Body of pancreas (tissue), 4 donors: Measurements from ENCODE around the gene TOP2A. TPM values are rescaled to one million over a fixed set of nuclear protein-coding genes. Genes with fewer than 3 reads are reported as not detected.
A peak's percentile ranks its signal among the peaks of the same experiment; 100 is the strongest.

Experiments used
- ATAC-seq: fragments of 150-250 bp; one replicate; pipeline ENCODE4 v1.9.1; 2016
- DNase-seq, 4 donors: peaks; one replicate each; pipeline ENCODE4 v3.0.0-alpha.2; 2019
- H3K27ac ChIP-seq, 4 donors: fragments of 200-600 bp; sonication (generic); 1 replicate in 3 of 4; 2 replicates in 1 of 4; pipeline versions ENCODE4 v1.5.1 to v1.6.1; 2016 to 2019; ENCODE audit warnings: mild to moderate bottlenecking in 1 of 4, mixed read lengths in 1 of 4, moderate library complexity in 1 of 4
- H3K27me3 ChIP-seq, 2 donors: fragments of 200-600 bp; sonication (generic); one replicate each; pipeline ENCODE4 v1.6.0; 2016; ENCODE audit warnings: mild to moderate bottlenecking in 1 of 2
- H3K36me3 ChIP-seq, 2 donors: fragments of 200-600 bp; sonication (generic); replicated peaks in 1 of 2; 2 replicates each; pipeline ENCODE4 v1.5.1; 2016; ENCODE audit warnings: low read depth in 2 of 2; ENCODE audit not compliant: insufficient read depth in 1 of 2
- H3K4me1 ChIP-seq: fragments of 200-600 bp; sonication (generic); one replicate; pipeline ENCODE4 v1.6.0; 2016
- H3K4me3 ChIP-seq, 2 donors: fragments of 200-600 bp; sonication (generic); 1 replicate in 1 of 2; 2 replicates in 1 of 2; pipeline ENCODE4 v1.5.1; 2016 to 2019
- H3K9me3 ChIP-seq, 3 donors: fragments of 200-600 bp; sonication (generic); 1 replicate in 2 of 3; 2 replicates in 1 of 3; pipeline ENCODE4 v1.5.1; 2016
- CTCF ChIP-seq, 7 experiments: fragments of 450-650 bp in 4 of 7; fragments of 200-600 bp in 3 of 7; sonication (generic) in 3 of 7; IDR thresholded peaks; one replicate each; pipeline ENCODE4 v1.5.1; 2016 to 2019; ENCODE audit warnings: antibody characterized with exemption in 7 of 7
- POLR2A ChIP-seq, 3 donors: fragments of 450-650 bp; IDR thresholded peaks; one replicate each; pipeline ENCODE4 v1.6.1; 2016; ENCODE audit warnings: antibody characterized with exemption in 3 of 3, mild to moderate bottlenecking in 2 of 3
- WGBS, 2 donors: methylation state at CpG; one replicate each; pipeline ENCODE4 v1.1.5; 2017; 5-methylcytosine and 5-hydroxymethylcytosine counted together
- intact Hi-C: fragments of 100-400 bp; cut with DNase I; formaldehyde crosslinking; loops from one replicate; pipeline ENCODE4 v1.15.1; 2023
- total RNA-seq, 2 donors: library from RNA; depleted of rRNA; stranded (reverse); fragments of >200 nt; gene quantifications; one replicate each; pipeline ENCODE4 v1.1.0, GENCODE V29; 2016

Gene TOP2A
- total RNA-seq, 2 donors from 2014 or later, result 0.33 TPM; not detected in 1

- DNase-seq (no peak), ATAC-seq (no peak)
- H3K4me3 ChIP-seq, result no peak overlapping the region
- H3K4me1 ChIP-seq, result peaks cover 73% of the 10 kb centered on the region
- peak overlapping the region; percentile 46 to 89 (median 80) for H3K27ac ChIP-seq
- peaks cover 0 to 2% of the 10 kb centered on the region in 2 donors for H3K36me3 ChIP-seq
- H3K9me3 ChIP-seq, result no peaks in the 10 kb centered on the region
- no peaks in the 10 kb centered on the region for H3K27me3 ChIP-seq
- intact Hi-C loops, result no loop called here
- 38 to 42% methylated on average over 11 of the region's 11 CpGs for WGBS, 2 donors
- TF ChIP-seq CTCF (IDR thresholded peaks at IDR 0.05), result no peak
- TF ChIP-seq POLR2A (IDR thresholded peaks at IDR 0.05), result no peak
These were observed 71.5 kb downstream of the TOP2A start for GRCh38 chr17:40345994-40346764.

GRCh38 chr17:40345161-40345993 is 72.3 kb downstream of the TOP2A start:
- H3K27ac ChIP-seq, result peak overlapping the region; percentile 46 to 89 (median 80)
- H3K27me3 ChIP-seq, result no peaks in the 10 kb centered on the region
- peaks cover 0 to 2% of the 10 kb centered on the region in 2 donors for H3K36me3 ChIP-seq
- ATAC-seq, result peak; percentile 54
- TF ChIP-seq POLR2A (IDR thresholded peaks at IDR 0.05), result peak in 2 of 3 donors; percentile 29 to 56
- TF ChIP-seq CTCF (IDR thresholded peaks at IDR 0.05), result no peak
- peak overlapping the region in 1 of 2 donors; percentile 4 for H3K4me3 ChIP-seq
- H3K4me1 ChIP-seq, result peaks cover 81% of the 10 kb centered on the region
- WGBS, 2 donors, result 0% methylated on average over 6 to 44 of the region's 45 CpGs
- intact Hi-C loops, result no loop called here
- peak; percentile 74 to 90 (median 86) for DNase-seq
- no peaks in the 10 kb centered on the region for H3K9me3 ChIP-seq

- WGBS, 2 donors, result 48 to 60% methylated on average over 7 of the region's 7 CpGs
- DNase-seq, result no peak
- Histone ChIP-seq H3K36me3 (peaks cover 0 to under 1% of the 10 kb centered on the region in 2 donors), H3K9me3 (no peaks in the 10 kb centered on the region), H3K4me1 (peaks cover 85% of the 10 kb centered on the region), H3K4me3 (no peak overlapping the region), H3K27ac (peak overlapping the region; percentile 46 to 89 (median 80)), H3K27me3 (no peaks in the 10 kb centered on the region)
- no peak for ATAC-seq
- intact Hi-C loops, result no loop called here
- TF ChIP-seq CTCF (IDR thresholded peaks at IDR 0.05) (no peak), POLR2A (IDR thresholded peaks at IDR 0.05) (no peak)
These were observed 73.1 kb downstream of the TOP2A start for GRCh38 chr17:40344421-40345160.

GRCh38 chr17:40343219-40344119 is 74.2 kb downstream of the TOP2A start:
- H3K4me3 ChIP-seq, result peak overlapping the region in 1 of 2 donors; percentile 68
- no peaks in the 10 kb centered on the region for H3K27me3 ChIP-seq
- intact Hi-C loops, result no loop called here
- no peak for DNase-seq
- TF ChIP-seq CTCF (IDR thresholded peaks at IDR 0.05) (no peak), POLR2A (IDR thresholded peaks at IDR 0.05) (no peak)
- no peaks in the 10 kb centered on the region for H3K36me3 ChIP-seq
- H3K4me1 ChIP-seq, result peaks cover 75% of the 10 kb centered on the region
- WGBS, 2 donors, result 43 to 51% methylated on average over 8 to 15 of the region's 15 CpGs
- no peak for ATAC-seq
- peak overlapping the region; percentile 37 to 89 (median 80) for H3K27ac ChIP-seq
- H3K9me3 ChIP-seq, result no peaks in the 10 kb centered on the region
